HG03342 (cell line): ENCODE data around the gene PSMA1.
"Not testable (repeated sequence)": the region's sequence is repeated elsewhere in the genome, so short reads cannot be mapped to it uniquely, and the experiment has no call there.

Experiments used
- ATAC-seq: cut with Tn5 transposase; IDR thresholded peaks from one replicate; pipeline ENCODE4 v1.9.1; 2021; ENCODE audit warnings: mild to moderate bottlenecking, moderate library complexity; ENCODE audit not compliant: unreplicated experiment

PSMA1 gene

DNA sequence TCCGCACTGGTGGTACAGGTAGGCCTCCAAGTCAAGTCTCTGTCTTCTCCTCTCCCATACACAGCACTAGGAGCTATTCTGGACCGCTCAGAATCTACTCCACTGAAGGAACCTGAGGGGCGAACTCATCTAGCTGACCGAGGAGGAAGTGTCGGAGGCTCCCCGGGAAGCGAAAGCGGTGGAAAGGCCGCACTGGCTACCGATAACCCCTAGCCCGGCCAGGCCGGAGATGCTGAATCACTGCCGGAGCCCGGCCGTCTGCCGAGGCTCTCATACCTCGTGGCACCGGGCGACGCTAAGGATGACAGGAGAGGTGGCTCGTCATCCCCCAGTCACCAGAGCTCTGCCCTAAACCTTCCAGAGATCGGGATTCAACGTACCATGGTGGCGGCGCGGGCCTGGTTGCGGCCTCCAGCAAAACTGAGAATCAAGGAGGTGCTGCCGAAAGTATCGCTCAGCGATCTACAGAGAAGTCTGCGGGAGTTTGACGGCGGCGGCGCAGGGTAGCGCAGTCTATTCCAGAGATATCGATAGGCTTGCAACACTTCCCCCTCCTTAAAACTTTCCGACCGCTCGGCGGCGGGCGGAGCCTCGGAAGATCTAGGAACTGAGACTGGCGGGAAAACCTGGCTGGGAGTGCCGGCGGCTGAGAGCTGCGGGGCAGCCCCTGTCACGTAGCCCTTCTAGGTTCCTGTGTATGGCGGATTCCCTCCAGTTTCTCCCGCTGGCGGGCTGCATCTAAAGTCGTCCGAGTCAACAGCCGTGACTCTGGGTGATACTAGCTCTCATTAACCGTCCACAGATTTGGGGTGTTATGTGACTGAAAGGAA, at the start of gene PSMA1:
Gene PSMA1, minus strand, starts transcription at position 470 of the 830 bp plus-strand sequence. Its CDS starts 87 bp downstream, at position 383.
- peak; percentile 94 for ATAC-seq

DNA sequence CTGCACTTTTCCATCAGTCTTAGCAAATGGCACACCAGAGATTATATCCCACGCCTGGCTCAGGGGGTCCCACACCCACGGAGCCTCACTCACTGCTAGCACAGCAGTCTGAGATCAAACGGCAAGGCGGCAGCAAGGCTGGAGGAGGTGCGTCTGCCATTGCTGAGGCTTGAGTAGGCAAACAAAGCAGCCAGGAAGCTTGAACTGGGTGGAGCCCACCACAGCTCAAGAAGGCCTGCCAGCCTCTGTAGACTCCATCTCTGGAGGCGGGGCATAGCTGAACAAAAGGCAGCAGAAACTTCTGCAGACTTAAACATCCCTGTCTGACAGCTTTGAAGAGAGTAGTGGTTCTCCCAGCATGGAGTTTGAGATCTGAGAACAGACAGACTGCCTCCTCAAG, 49.3 kb upstream of the PSMA1 start:
- ATAC-seq = not testable (repeated sequence)

- ATAC-seq = no peak
These were observed 47.0 kb upstream of the PSMA1 start for GRCh38 chr11:14567064-14567651.

DNA sequence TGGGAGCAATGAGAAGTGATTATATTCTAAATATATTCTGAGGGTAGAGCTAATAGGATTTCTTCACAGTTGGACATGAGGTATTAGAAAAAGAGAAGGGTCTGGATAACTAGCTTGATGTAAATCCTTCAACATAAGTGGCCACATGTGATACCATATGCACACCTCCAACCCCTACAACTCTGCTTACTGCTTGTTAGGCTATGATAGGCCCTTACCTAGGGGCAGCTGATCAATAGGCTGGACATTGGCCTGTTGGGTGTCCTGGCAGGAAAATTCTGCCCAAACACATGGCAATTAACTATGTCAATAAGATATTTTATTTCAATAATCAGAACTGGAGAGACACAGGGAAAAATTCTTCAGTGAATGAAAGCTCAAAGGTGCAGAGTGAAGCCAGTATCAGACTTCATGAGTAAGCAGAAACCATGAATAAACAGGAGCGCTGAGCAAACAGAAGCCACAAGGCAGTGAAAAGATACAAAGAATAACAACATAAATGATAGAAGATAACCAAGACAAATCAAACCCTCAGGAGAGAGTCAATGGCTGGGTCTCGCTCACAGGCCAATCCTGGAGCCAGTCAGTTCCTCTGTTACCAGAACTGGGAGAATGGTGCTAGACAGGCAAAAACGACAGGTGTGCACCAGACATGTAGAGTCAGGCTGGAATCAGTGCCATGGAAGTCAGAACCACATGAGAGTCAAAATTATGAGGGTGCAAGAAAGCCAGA, 46.3 kb upstream of the PSMA1 start:
- ATAC-seq = no peak

DNA sequence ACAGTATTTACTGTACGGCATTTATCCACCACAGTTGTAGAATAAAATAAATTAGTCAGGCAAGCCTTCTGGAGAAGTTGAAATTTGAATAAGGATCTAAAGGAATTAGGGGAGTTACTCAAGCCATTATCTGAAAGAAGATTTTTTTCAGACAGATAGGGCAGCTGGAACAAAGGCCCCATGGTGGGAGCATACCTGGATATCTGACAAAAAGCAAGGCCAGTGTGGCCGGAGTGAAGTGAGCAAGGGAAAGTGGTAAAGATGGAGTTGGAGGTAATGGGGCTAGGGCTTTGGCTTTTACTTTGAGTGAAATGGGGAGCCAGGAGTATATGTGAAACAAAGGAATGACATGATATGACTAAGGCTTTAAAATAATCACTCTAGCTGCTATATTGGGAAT, 45.7 kb upstream of the PSMA1 start:
- no peak for ATAC-seq

DNA sequence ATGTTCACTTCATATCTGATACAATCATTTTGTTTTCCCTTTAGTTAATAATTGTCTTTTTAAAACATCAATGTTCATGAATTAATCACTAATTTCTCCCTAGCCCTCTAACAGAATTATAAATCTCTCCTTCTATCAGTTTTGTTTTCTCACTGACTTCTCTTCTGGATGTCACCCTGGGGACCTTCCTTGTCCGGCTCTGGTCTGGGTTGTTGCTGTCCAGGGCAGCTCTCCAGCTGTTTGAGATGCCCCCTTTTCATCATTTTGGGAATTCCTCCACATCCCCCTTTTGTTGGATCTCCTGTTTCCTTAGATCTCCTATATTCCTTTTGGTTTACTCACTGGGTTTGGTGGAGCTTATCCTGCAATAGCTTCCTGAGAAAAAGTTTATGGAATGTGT, 35.6 kb upstream of the PSMA1 start:
- no peak for ATAC-seq

DNA sequence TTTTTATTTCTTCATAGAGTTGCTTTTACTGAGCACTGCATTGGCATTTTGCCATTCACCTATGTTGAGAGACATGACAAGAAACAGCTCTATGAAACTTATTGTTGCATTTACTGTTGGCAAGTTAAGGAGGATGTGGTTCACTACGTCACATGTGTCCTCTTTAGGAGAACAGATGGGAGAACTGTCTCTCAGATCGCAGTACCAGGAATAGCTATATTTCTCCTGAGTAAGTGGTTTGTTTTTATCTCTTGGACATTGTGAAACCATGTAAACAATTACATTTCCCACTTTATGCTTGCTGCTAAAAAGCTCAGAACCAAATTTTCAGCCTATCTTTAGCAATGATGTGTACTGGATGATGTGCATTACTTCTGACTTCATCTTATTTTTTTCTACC, 34.8 kb upstream of the PSMA1 start:
- ATAC-seq = no peak

GRCh38 chr11:14552089-14552488, 31.9 kb upstream of the PSMA1 start:
- no peak for ATAC-seq

GRCh38 chr11:14551380-14551779, 31.2 kb upstream of the PSMA1 start:
- no peak for ATAC-seq

DNA sequence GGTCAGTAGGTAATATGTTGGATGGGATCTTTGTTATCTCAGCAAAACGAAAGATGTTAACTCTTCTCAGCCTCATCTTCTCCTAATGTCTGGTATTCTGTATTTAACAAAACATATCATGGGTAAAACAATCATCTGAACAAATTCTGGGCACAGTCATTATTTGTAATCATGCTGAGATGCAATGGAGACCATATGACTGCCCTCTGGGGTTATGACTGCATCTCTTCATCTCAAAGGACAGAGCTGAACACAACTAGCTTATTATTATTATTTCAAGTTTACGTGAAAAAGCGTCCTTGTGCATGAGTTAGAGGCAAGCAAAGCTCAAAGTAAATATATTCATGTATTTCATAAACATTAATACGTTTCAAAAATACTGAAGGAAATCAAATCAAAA, 29.7 kb upstream of the PSMA1 start:
- no peak for ATAC-seq

GRCh38 chr11:14547440-14547839, 27.3 kb upstream of the PSMA1 start:
- ATAC-seq = no peak

- ATAC-seq = no peak
These were observed 26.5 kb upstream of the PSMA1 start for GRCh38 chr11:14546672-14547071.

DNA sequence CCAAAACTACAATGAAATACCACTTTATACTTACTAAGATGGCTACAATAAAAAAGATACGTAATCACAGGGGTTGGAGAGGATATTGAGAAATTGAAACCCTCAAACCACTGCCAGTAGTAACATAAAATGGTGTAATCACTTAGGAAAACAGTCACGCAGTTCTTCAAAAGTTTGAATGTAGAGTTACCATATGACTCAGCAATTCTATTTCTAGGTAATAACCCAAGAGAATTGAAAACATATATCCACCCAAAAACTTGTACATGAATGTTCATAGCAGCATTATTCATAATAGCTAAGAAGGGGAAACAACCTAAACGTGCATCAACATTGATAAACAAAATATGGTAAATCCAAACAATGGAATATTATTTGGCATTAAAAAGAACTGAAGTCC, 24.4 kb upstream of the PSMA1 start:
- peak; percentile 89 for ATAC-seq

DNA sequence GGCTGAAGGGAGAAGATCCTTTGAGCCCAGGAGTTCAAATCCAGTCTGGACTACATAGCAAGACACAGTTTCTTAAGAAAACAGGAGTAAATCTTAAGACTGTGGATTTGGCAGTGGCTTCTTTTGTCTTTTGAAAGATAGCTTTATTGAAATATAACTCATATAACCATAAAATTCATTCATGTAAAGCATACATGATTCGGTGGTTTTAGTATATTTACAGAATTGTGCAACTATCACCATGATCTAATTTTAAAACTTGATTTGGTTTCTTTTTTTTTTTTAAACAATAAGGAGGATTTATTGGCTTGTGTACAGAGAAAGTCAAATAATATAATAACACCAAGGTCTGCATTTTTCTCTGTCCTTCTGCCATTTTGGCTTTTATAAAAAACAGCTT, 23.1 kb upstream of the PSMA1 start:
- ATAC-seq = no peak

DNA sequence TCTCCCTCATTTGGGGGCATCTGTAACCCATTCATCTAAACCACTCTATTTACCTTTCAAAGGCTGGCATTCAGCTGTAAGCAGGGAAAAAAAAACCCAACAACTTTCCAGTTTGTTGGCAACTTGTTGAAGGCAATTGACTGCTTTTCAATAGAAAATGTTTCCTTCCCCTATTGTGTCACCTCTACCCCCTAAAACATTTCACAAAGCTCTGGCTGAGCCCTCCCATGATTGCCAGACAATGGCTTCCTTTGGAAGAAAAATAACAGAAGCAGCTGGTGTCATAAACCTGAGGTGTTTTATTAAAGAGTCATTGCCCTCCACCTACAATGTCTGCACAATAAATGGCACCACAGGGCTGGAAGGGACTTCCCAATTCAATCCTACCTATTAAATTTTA, 22.1 kb upstream of the PSMA1 start:
- no peak for ATAC-seq

- no peak for ATAC-seq
These were observed 21.2 kb upstream of the PSMA1 start for GRCh38 chr11:14541192-14541947.

- no peak for ATAC-seq
These were observed 19.8 kb upstream of the PSMA1 start for GRCh38 chr11:14539982-14540421.

GRCh38 chr11:14538926-14539554, 18.9 kb upstream of the PSMA1 start:
- no peak for ATAC-seq

GRCh38 chr11:14538271-14538925, 18.2 kb upstream of the PSMA1 start:
- ATAC-seq = no peak

- ATAC-seq = peak; percentile 74
These were observed 17.0 kb upstream of the PSMA1 start for GRCh38 chr11:14537134-14537599.
